Loucy (cell line): ENCODE results near the gene KIF3B.

Experiments
- CTCF ChIP-seq: fragments of 200-600 bp; sonication (generic); conservative IDR thresholded peaks from 2 replicates; pipeline ENCODE4 v1.5.1; 2014; ENCODE audit warnings: mild to moderate bottlenecking, antibody characterized with exemption, low read length
- EZH2phosphoT487 ChIP-seq: fragments of 200-600 bp; IDR thresholded peaks from 2 replicates; pipeline ENCODE4 v1.6.1; 2018; ENCODE audit warnings: antibody characterized with exemption, mild to moderate bottlenecking, moderate library complexity, borderline replicate concordance

GRCh38 chr20:32356622-32357374 is 79.3 kb downstream of the KIF3B start:
- TF ChIP-seq CTCF, result no peak
- TF ChIP-seq EZH2phosphoT487, result no peak
